GM12865 (cell line): ENCODE data around the gene CTNNB1.
"Not testable (repeated sequence)": the region's sequence is repeated elsewhere in the genome, so short reads cannot be mapped to it uniquely, and the experiment has no call there.

Experiments
- DNase-seq: peaks from one replicate; pipeline ENCODE4 v3.0.0; 2010; ENCODE audit warnings: low read depth
- H3K4me3 ChIP-seq: 2 replicates; pipeline ENCODE4 v1.5.1; 2011; ENCODE audit warnings: mild to moderate bottlenecking, low read depth, low read length, control low read depth
- TF ChIP-seq, protein P1 (sequence below): IDR thresholded peaks from 2 replicates; pipeline ENCODE4 v1.5.1; 2011; ENCODE audit warnings: low read length, control low read depth, low read depth, inconsistent platforms; ENCODE audit not compliant: insufficient read depth; ENCODE audit errors: missing control alignments

CTNNB1 gene

DNA sequence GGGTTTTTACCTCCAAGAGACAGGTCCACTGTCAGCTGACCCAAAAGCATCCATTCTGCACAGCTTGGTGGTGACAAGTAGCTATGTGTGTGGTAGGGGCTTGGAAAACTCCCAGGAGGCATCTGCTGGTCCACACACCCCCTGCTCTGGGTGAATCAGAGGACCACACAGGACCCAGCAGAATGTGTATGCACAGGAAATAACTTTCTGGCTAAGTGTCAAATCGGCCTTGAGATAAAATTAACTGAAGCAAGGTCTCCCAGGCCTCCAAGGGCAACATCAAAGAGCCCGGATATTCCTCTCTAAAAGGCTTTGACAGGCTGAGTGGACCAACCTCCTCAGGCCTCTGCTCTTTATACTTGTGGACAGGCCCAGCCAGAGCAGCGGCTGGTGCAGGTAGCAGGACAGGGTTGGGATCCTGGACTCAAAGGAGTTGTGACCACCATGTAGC, 66.5 kb downstream of the CTNNB1 start:
- no peak overlapping the region for H3K4me3 ChIP-seq
- no peak for DNase-seq
- TF ChIP-seq, protein P1, sequence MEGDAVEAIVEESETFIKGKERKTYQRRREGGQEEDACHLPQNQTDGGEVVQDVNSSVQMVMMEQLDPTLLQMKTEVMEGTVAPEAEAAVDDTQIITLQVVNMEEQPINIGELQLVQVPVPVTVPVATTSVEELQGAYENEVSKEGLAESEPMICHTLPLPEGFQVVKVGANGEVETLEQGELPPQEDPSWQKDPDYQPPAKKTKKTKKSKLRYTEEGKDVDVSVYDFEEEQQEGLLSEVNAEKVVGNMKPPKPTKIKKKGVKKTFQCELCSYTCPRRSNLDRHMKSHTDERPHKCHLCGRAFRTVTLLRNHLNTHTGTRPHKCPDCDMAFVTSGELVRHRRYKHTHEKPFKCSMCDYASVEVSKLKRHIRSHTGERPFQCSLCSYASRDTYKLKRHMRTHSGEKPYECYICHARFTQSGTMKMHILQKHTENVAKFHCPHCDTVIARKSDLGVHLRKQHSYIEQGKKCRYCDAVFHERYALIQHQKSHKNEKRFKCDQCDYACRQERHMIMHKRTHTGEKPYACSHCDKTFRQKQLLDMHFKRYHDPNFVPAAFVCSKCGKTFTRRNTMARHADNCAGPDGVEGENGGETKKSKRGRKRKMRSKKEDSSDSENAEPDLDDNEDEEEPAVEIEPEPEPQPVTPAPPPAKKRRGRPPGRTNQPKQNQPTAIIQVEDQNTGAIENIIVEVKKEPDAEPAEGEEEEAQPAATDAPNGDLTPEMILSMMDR, result no peak

- DNase-seq, result no peak
- TF ChIP-seq, protein P1, result no peak
- no peak overlapping the region for H3K4me3 ChIP-seq
These were observed 68.8 kb downstream of the CTNNB1 start for GRCh38 chr3:41267975-41268640.

GRCh38 chr3:41272667-41273066, 73.4 kb downstream of the CTNNB1 start:
- no peak overlapping the region for H3K4me3 ChIP-seq
- DNase-seq, result no peak
- TF ChIP-seq, protein P1, result no peak

DNA sequence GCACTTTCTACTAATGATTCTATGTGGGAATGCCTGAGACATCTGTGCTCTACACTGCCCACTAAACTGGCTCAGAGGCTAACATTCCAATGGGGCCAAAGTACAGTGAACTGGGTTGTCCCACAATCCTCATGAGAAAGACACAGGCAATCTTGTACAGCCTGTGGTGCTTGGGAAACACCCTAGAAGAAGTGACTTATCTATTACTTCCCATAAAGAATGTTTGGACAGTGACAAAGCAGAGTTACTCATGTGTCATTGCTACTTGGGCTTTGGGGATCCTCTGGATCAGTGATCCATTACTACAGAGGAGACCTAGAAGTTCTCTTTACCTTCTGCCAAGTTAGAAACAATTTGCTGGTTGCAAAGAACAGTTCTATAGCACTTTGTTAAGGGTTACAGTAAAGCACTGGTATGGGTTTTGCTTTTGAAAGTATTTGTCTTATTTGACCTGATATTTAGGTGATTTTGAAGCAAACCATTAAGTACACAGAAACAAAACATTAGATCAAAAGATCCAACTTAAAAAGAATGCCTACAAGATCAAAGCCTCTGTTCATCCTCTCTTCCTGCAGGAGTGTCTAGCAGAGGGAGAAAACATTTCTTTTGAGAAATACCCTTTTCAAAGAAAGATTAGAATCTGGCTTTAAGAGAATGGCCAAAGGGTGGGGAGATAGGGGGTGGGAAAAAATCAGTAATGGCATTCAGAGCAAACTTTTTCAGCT, 75.8 kb downstream of the CTNNB1 start:
- no peak for DNase-seq
- H3K4me3 ChIP-seq, result no peak overlapping the region
- TF ChIP-seq, protein P1, result no peak

- H3K4me3 ChIP-seq, result no peak overlapping the region
- no peak for DNase-seq
- TF ChIP-seq, protein P1, result no peak
These were observed 76.9 kb downstream of the CTNNB1 start for GRCh38 chr3:41276191-41276590.

- no peak overlapping the region for H3K4me3 ChIP-seq
- TF ChIP-seq, protein P1, result no peak
- no peak for DNase-seq
These were observed 78.6 kb downstream of the CTNNB1 start for GRCh38 chr3:41277790-41278465.

DNA sequence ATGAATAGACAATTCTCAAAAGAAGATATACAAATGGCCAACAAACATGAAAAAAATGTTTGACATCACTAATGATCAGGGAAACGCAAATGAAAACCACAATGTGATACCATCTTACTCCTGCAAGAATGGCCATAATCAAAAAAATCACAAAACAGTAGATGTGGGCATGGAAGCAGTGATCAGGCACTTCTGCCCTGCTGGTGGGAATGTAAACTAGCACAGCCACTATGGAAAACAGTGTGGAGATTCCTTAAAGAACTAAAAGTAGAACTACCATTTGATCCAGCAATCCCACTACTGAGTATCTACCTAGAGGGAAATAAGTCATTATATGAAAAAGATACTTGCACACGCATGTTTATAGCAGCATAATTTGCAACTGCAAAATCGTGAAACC, 85.6 kb downstream of the CTNNB1 start:
- H3K4me3 ChIP-seq, DNase-seq: not testable (repeated sequence)
